ENCODE data around the gene METTL21C. TPM values are rescaled to one million over a fixed set of nuclear protein-coding genes. Genes with fewer than 3 reads are reported as not detected.

The METTL21C gene
- 0.04 and 0.23 TPM in 2 replicates for polyA plus RNA-seq (2013)

- Histone ChIP-seq H3K4me3 (ENCODE audit: low read depth, low read length) (no peak within 1 kb of the TSS), H3K79me2 (ENCODE audit: control insufficient read depth, insufficient read depth, low read length, poor library complexity) (no peaks in the 10 kb centered on the region), H3K4ac (ENCODE audit: low read depth, low read length) (no peak within 1 kb of the TSS), H3K27ac (ENCODE audit: low read depth, low read length) (no peak within 1 kb of the TSS), H2BK5ac (ENCODE audit: low read depth, low read length, poor library complexity) (no peak within 1 kb of the TSS), H3K18ac (ENCODE audit: low read length) (no peak within 1 kb of the TSS), H4K12ac (ENCODE audit: low read depth, low read length) (no peak within 1 kb of the TSS), H2AFZ (ENCODE audit: insufficient read depth, low read length, poor library complexity) (no peak within 1 kb of the TSS), H3K14ac (ENCODE audit: low read length) (no peak within 1 kb of the TSS), H2BK120ac (ENCODE audit: insufficient read depth, low read length, poor library complexity) (peak within 1 kb of the TSS; percentile 58), H3K23ac (ENCODE audit: low read length) (no peak within 1 kb of the TSS), H3K9me3 (ENCODE audit: insufficient read depth, low read depth, low read length) (peaks cover 7% of the 10 kb centered on the region), H2AK5ac (ENCODE audit: low read length) (peak within 1 kb of the TSS; percentile 30), H3K27me3 (ENCODE audit: insufficient read depth, low read length) (no peaks in the 10 kb centered on the region), H4K8ac (ENCODE audit: low read depth, low read length) (no peak within 1 kb of the TSS), H4K91ac (ENCODE audit: low read depth, low read length) (no peak within 1 kb of the TSS), H2BK12ac (ENCODE audit: low read length) (peak within 1 kb of the TSS; percentile 76), H3K4me2 (ENCODE audit: low read length) (no peak within 1 kb of the TSS), H3K79me1 (ENCODE audit: low read length) (peaks cover 9% of the 10 kb centered on the region), H3K9ac (ENCODE audit: low read length) (no peak within 1 kb of the TSS), H3K36me3 (ENCODE audit: control insufficient read depth in 1 of 2, insufficient read depth in 2 of 2, low read length in 2 of 2) (no peaks in the 10 kb centered on the region), H3K4me1 (ENCODE audit: control insufficient read depth in 1 of 2, insufficient read depth in 2 of 2, low read length in 2 of 2) (peaks cover 9 to 12% of the 10 kb centered on the region in 2 experiments)
- no CpG with 5 or more reads among the region's 6 CpGs for WGBS (ENCODE audit: extremely low coverage, insufficient coverage, insufficient read length)
- DNase-seq = no peak
These were observed at the start of gene METTL21C for GRCh38 chr13:102694937-102695336. METTL21C (minus strand) TSS chr13:102695044; CDS start chr13:102694498, 546 bp downstream.

- H3K9me3 ChIP-seq (ENCODE audit: insufficient read depth, low read depth, low read length) = no peaks in the 10 kb centered on the region
- H3K27ac ChIP-seq (ENCODE audit: low read depth, low read length) = no peak overlapping the region
- no peak overlapping the region for H3K23ac ChIP-seq (ENCODE audit: low read length)
These were observed 47.7 kb upstream of the METTL21C start for GRCh38 chr13:102742506-102742905.

GRCh38 chr13:102742101-102742500 is 47.3 kb upstream of the METTL21C start:
- H3K14ac ChIP-seq (ENCODE audit: low read length) = no peak overlapping the region
- no peak overlapping the region for H4K8ac ChIP-seq (ENCODE audit: low read depth, low read length)
- no peak overlapping the region for H3K18ac ChIP-seq (ENCODE audit: low read length)
- no peak overlapping the region for H3K27ac ChIP-seq (ENCODE audit: low read depth, low read length)
- no peaks in the 10 kb centered on the region for H3K4me1 ChIP-seq (ENCODE audit: control insufficient read depth in 1 of 2, insufficient read depth in 2 of 2, low read length in 2 of 2)
- H3K79me1 ChIP-seq (ENCODE audit: low read length) = no peaks in the 10 kb centered on the region
- H2BK120ac ChIP-seq (ENCODE audit: insufficient read depth, low read length, poor library complexity) = no peak overlapping the region
- H3K9me3 ChIP-seq (ENCODE audit: insufficient read depth, low read depth, low read length) = no peaks in the 10 kb centered on the region
- H3K36me3 ChIP-seq (ENCODE audit: control insufficient read depth in 1 of 2, insufficient read depth in 2 of 2, low read length in 2 of 2) = no peaks in the 10 kb centered on the region
- no peaks in the 10 kb centered on the region for H3K79me2 ChIP-seq (ENCODE audit: control insufficient read depth, insufficient read depth, low read length, poor library complexity)
- H3K4ac ChIP-seq (ENCODE audit: low read depth, low read length) = no peak overlapping the region
- H2AFZ ChIP-seq (ENCODE audit: insufficient read depth, low read length, poor library complexity) = no peak overlapping the region
- H3K27me3 ChIP-seq (ENCODE audit: insufficient read depth, low read length) = no peaks in the 10 kb centered on the region
- H2BK12ac ChIP-seq (ENCODE audit: low read length) = no peak overlapping the region
- H3K4me2 ChIP-seq (ENCODE audit: low read length) = no peak overlapping the region
- no peak overlapping the region for H2AK5ac ChIP-seq (ENCODE audit: low read length)
- WGBS (ENCODE audit: extremely low coverage, insufficient coverage, insufficient read length) = no CpG with 5 or more reads among the region's 1 CpG
- no peak overlapping the region for H2BK5ac ChIP-seq (ENCODE audit: low read depth, low read length, poor library complexity)
- no peak overlapping the region for H3K4me3 ChIP-seq (ENCODE audit: low read depth, low read length)
- no peak overlapping the region for H4K91ac ChIP-seq (ENCODE audit: low read depth, low read length)
- H3K9ac ChIP-seq (ENCODE audit: low read length) = no peak overlapping the region
- DNase-seq = no peak
- H4K12ac ChIP-seq (ENCODE audit: low read depth, low read length) = no peak overlapping the region
- no peak overlapping the region for H3K23ac ChIP-seq (ENCODE audit: low read length)

More at GRCh38 chr13:102742506-102742905, 47.7 kb upstream of the METTL21C start:
- Histone ChIP-seq H3K14ac (ENCODE audit: low read length) (no peak overlapping the region), H3K9ac (ENCODE audit: low read length) (no peak overlapping the region), H2AK5ac (ENCODE audit: low read length) (no peak overlapping the region), H3K4me2 (ENCODE audit: low read length) (no peak overlapping the region), H3K36me3 (ENCODE audit: control insufficient read depth in 1 of 2, insufficient read depth in 2 of 2, low read length in 2 of 2) (no peaks in the 10 kb centered on the region), H2BK12ac (ENCODE audit: low read length) (no peak overlapping the region), H2BK120ac (ENCODE audit: insufficient read depth, low read length, poor library complexity) (no peak overlapping the region), H3K79me2 (ENCODE audit: control insufficient read depth, insufficient read depth, low read length, poor library complexity) (no peaks in the 10 kb centered on the region), H3K4ac (ENCODE audit: low read depth, low read length) (no peak overlapping the region), H2BK5ac (ENCODE audit: low read depth, low read length, poor library complexity) (no peak overlapping the region), H4K8ac (ENCODE audit: low read depth, low read length) (no peak overlapping the region), H3K27me3 (ENCODE audit: insufficient read depth, low read length) (no peaks in the 10 kb centered on the region), H3K79me1 (ENCODE audit: low read length) (no peaks in the 10 kb centered on the region), H2AFZ (ENCODE audit: insufficient read depth, low read length, poor library complexity) (no peak overlapping the region), H3K4me3 (ENCODE audit: low read depth, low read length) (no peak overlapping the region), H4K91ac (ENCODE audit: low read depth, low read length) (no peak overlapping the region), H3K18ac (ENCODE audit: low read length) (no peak overlapping the region), H4K12ac (ENCODE audit: low read depth, low read length) (no peak overlapping the region), H3K4me1 (ENCODE audit: control insufficient read depth in 1 of 2, insufficient read depth in 2 of 2, low read length in 2 of 2) (no peaks in the 10 kb centered on the region)
- DNase-seq = no peak

GRCh38 chr13:102729560-102730270 is 34.9 kb upstream of the METTL21C start:
- H2AFZ ChIP-seq (ENCODE audit: insufficient read depth, low read length, poor library complexity) = no peak overlapping the region
- H3K9me3 ChIP-seq (ENCODE audit: insufficient read depth, low read depth, low read length) = no peaks in the 10 kb centered on the region
- WGBS (ENCODE audit: extremely low coverage, insufficient coverage, insufficient read length) = no CpG with 5 or more reads among the region's 8 CpGs
- no peaks in the 10 kb centered on the region for H3K79me2 ChIP-seq (ENCODE audit: control insufficient read depth, insufficient read depth, low read length, poor library complexity)
- H2BK120ac ChIP-seq (ENCODE audit: insufficient read depth, low read length, poor library complexity) = no peak overlapping the region
- H3K14ac ChIP-seq (ENCODE audit: low read length) = no peak overlapping the region
- no peak overlapping the region for H3K23ac ChIP-seq (ENCODE audit: low read length)
- no peak overlapping the region for H2AK5ac ChIP-seq (ENCODE audit: low read length)
- no peaks in the 10 kb centered on the region for H3K4me1 ChIP-seq (ENCODE audit: control insufficient read depth in 1 of 2, insufficient read depth in 2 of 2, low read length in 2 of 2)
- H3K36me3 ChIP-seq (ENCODE audit: control insufficient read depth in 1 of 2, insufficient read depth in 2 of 2, low read length in 2 of 2) = no peaks in the 10 kb centered on the region
- H2BK5ac ChIP-seq (ENCODE audit: low read depth, low read length, poor library complexity) = no peak overlapping the region
- H3K4me3 ChIP-seq (ENCODE audit: low read depth, low read length) = no peak overlapping the region
- H3K27ac ChIP-seq (ENCODE audit: low read depth, low read length) = no peak overlapping the region
- H2BK12ac ChIP-seq (ENCODE audit: low read length) = no peak overlapping the region
- H4K91ac ChIP-seq (ENCODE audit: low read depth, low read length) = no peak overlapping the region
- H3K4me2 ChIP-seq (ENCODE audit: low read length) = no peak overlapping the region
- DNase-seq = no peak
- no peak overlapping the region for H3K4ac ChIP-seq (ENCODE audit: low read depth, low read length)
- H3K18ac ChIP-seq (ENCODE audit: low read length) = no peak overlapping the region
- no peak overlapping the region for H4K12ac ChIP-seq (ENCODE audit: low read depth, low read length)
- no peak overlapping the region for H3K9ac ChIP-seq (ENCODE audit: low read length)
- no peak overlapping the region for H4K8ac ChIP-seq (ENCODE audit: low read depth, low read length)
- H3K27me3 ChIP-seq (ENCODE audit: insufficient read depth, low read length) = no peaks in the 10 kb centered on the region
- no peaks in the 10 kb centered on the region for H3K79me1 ChIP-seq (ENCODE audit: low read length)

Measured in trophoblast cell (in vitro differentiated cells and primary cell).